GM12873 (cell line): ENCODE results near the gene ERICH6B.

Source experiments
- TF ChIP-seq, protein P1 (sequence below): IDR thresholded peaks from 2 replicates; pipeline ENCODE4 v1.5.1; 2012; ENCODE audit warnings: low read depth, mild to moderate bottlenecking, moderate library complexity, low read length, control low read depth; ENCODE audit not compliant: insufficient read depth; ENCODE audit errors: missing control alignments

Gene ERICH6B

DNA sequence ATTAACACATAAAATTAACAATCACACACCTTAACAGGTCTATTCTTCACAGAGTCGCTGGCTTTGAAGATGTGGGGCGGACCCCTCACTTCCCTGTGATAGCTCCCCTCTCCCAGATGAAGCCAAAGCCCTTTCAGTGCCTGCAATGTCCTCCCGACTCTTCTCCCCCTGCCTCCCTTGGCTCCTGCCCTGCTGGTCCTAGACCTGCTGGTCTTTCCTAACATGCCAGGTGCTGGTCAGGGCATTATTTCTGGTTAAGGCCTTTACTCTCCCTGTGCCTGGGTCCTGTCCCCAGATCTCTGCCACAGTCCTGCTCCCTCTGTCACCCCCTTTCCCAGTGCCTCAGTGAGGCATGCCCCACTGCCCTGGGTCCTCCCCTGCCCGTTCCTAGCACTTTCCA lies 12.2 kb downstream of the ERICH6B start:
- TF ChIP-seq, protein P1, sequence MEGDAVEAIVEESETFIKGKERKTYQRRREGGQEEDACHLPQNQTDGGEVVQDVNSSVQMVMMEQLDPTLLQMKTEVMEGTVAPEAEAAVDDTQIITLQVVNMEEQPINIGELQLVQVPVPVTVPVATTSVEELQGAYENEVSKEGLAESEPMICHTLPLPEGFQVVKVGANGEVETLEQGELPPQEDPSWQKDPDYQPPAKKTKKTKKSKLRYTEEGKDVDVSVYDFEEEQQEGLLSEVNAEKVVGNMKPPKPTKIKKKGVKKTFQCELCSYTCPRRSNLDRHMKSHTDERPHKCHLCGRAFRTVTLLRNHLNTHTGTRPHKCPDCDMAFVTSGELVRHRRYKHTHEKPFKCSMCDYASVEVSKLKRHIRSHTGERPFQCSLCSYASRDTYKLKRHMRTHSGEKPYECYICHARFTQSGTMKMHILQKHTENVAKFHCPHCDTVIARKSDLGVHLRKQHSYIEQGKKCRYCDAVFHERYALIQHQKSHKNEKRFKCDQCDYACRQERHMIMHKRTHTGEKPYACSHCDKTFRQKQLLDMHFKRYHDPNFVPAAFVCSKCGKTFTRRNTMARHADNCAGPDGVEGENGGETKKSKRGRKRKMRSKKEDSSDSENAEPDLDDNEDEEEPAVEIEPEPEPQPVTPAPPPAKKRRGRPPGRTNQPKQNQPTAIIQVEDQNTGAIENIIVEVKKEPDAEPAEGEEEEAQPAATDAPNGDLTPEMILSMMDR = no peak

DNA sequence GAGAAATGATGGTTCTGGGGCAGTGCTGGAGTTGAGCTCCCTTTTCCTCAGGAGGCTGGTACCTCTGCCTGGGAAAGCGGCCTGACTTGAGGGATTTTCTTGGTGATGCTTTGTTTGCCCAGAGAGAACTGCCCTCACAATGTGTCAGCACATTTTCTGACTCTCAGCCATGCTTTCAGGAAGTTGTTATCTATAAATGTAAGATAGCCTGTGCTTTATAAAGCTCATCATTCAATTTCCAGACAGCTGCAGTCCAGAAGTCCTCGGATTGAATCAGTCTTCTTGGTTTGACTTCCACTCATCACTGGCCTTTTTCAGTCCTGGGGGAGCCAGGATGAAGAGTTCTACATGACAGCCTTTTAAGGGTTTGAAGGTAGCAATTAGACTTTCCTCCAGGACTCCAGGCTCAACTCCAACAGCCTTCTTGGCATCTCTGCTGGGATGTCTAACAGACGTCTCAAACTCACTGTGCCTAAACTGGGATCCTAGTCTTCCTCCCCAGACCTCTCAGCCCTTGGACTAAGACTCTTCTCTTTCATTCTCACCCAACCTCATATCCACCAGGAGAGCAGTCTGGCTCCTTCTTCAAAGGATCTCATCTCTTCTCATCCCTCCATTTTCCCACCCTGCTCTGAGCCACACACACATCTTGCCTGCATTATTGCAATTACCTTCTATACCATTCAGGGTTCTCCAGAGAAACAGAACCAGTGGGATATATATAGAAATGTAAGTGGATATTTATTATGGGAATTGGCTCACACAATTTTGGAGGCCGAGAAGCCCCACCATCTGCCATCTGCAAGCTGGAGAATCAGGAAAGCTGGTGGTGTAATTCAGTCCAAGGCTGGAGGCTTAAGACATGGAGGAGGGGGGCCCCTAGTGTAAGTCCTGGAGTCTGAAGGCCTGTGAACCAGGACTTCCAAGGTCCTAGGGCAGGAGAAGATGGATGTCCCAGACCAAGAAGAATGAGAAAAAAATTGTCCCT lies 13.1 kb downstream of the ERICH6B start:
- TF ChIP-seq, protein P1 = no peak

DNA sequence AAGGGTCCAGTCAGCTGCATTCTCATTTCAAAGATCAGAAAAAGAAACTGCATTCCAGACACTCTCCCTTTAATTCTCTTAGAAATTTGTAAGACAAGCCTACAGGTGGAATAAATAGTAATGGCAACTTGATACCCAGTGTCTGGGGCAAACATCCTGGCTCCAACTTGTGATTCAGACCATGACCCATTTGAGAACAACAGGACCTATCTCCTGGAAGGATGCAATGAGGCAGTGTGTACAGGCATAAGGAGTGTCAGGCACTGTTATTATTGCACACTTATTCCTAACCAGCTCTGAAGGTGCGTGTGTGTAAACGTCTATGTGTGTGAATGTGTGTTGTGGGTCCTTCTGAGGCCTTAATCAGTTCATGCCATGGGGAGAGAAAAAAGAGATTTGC lies 13.9 kb downstream of the ERICH6B start:
- TF ChIP-seq, protein P1 = no peak

DNA sequence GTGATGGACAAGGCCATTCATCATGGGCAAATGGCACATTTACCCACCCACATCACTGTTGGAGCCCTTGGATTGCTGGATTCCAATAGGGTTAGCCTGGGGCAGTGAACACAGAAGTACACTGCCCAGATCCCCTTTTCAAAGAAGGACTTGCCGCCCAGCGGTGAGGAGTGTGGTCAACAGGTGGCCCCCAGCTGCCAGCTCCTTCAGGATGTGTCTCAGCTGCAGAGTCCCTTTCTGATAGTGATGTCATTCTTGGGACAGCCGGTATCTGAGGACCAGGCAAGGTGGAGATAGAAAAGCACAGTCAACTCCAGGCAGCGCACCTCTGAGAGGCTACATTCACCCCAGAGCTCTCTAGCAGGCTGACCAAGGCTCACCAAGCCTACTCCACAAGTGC lies 16.9 kb downstream of the ERICH6B start:
- TF ChIP-seq, protein P1 = no peak

DNA sequence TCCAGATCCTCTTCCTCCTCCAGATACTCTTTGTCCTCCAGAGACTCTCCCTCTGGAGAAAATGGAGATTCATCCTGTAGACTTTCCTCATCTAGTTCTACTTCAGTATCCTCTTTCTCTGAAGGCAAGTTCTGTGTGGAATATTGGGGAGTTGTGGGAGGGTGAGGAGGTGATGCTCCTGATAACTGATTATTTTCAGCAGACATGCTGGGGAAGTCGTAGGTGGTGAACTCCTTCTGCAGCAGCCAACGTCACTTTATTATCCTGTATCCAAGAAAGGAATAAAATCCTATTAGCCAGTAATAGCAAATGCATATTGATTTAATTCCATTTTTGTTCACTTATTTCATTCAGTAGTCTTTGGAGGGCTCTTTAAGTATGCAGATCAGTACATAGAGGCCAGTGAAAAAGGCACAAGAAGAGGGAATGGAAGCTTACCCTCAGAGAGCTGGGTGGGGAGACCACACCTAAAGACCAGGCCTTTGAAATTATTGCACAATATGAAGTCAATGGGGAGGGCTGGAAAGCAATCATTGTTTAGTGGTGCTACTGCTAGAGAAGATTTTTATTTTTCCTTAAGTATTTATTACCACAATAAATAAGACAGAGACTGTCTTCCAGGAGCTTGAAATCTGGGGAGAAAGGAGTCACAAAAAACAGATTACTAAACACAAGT lies 18.6 kb downstream of the ERICH6B start:
- TF ChIP-seq, protein P1 = no peak

DNA sequence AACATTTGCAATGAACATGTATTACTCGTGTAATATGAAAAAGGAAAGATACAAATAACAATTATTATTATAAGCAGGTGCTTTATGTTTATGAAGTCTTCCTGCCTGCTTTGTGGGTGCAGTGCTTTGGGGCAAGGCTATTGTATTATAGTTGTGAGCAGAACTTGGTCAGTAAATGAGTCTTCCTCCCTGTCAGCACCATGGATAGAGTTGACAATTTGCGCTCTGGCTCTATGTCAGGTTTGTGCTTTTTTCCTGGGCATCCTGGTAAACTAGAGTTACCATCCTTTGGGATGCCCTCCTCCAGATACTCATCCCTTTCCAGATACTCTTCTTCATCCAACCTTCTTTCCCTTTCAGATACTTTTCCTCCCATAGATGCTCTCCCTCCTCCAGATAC lies 19.6 kb downstream of the ERICH6B start:
- TF ChIP-seq, protein P1 = no peak

DNA sequence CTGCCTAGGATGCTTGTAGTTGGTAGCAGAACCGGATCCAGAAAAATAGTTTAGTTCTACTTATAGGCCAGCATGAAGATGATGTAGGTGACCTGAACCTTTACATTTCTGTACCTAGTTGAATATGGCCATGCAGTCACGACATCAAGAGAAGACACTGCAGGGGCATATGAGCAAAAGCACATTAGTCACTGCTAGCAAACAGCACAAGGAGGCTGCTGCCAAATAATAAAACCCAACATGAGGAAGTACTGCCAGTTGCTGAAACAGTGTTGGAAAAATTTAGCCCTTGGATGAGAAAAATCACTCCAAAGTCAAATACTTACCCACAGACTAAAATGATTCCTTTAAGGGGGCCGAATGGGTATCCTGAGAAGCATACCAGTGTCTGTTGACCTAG lies 20.8 kb downstream of the ERICH6B start:
- TF ChIP-seq, protein P1 = no peak
